ENCODE data around the gene MCM3AP.

DNA sequence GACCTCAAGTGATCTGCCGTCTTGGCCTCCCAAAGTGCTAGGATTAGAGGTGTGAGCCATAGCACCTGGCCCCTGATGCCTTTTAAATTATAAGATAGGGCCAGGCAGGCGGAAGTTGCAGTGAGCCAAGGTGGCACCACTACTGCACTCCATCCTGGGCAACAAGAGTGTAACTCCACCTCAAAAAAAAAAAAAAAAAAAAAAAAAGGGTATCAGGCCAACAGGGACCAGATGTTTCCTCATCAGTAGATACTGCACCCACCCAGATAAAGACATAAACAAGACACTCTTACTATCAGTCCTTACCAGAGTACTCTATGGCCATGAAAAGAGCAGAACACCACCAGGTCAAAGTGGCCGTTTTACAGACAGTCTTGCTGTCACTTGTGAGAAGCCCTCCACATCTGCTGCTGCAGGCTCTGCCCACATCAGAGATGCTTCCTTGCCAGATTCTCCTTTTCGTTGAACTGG lies 35.0 kb upstream of the MCM3AP start:
- TF ChIP-seq, protein P1, sequence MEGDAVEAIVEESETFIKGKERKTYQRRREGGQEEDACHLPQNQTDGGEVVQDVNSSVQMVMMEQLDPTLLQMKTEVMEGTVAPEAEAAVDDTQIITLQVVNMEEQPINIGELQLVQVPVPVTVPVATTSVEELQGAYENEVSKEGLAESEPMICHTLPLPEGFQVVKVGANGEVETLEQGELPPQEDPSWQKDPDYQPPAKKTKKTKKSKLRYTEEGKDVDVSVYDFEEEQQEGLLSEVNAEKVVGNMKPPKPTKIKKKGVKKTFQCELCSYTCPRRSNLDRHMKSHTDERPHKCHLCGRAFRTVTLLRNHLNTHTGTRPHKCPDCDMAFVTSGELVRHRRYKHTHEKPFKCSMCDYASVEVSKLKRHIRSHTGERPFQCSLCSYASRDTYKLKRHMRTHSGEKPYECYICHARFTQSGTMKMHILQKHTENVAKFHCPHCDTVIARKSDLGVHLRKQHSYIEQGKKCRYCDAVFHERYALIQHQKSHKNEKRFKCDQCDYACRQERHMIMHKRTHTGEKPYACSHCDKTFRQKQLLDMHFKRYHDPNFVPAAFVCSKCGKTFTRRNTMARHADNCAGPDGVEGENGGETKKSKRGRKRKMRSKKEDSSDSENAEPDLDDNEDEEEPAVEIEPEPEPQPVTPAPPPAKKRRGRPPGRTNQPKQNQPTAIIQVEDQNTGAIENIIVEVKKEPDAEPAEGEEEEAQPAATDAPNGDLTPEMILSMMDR (IDR thresholded peaks at IDR 0.05 in 2 of 3, conservative IDR thresholded peaks at IDR 0.05 in 1 of 3; ENCODE audit: borderline replicate concordance in 1 of 3, insufficient read depth in 1 of 3, low read depth in 2 of 3, low read length in 2 of 3), result no peak
- no peak for TF ChIP-seq POLR2A (IDR thresholded peaks at IDR 0.05; ENCODE audit: borderline replicate concordance, extremely low read depth, insufficient read depth, insufficient read length)
